K562 (cell line): ENCODE measurements around the gene NLRC3. TPM values are rescaled to one million over a fixed set of nuclear protein-coding genes. Genes with fewer than 3 reads are reported as not detected.
A peak's percentile ranks its signal among the peaks of the same experiment; 100 is the strongest.

Experiments used
- ATAC-seq: fragments of 200-7000 bp; cut with Tn5 transposase; 3 replicates; pipeline ENCODE4 v1.9.1; 2020; ENCODE audit warnings: moderate library complexity
- BruUV-seq: library from RNA; stranded (reverse); fragments of 400-500 nt; replicated peaks from 2 replicates; lab custom pipeline; 2021; lab: Mats Ljungman, UMichigan
- CTCF ChIA-PET: fragments of 300-600 bp; formaldehyde crosslinking; extraction: SDS; loops from one replicate; lab custom pipeline; 2021; ENCODE audit warnings: low intra/inter-chr PET ratio; lab: Yijun Ruan, JAX
- POLR2A ChIA-PET: fragments of 300-600, 350-650 bp; sonication (Branson Sonifier 250); formaldehyde crosslinking; extraction: SDS; loops from one replicate; lab custom pipeline; 2021; ENCODE audit warnings: antibody characterized with exemption, inconsistent platforms; lab: Yijun Ruan, JAX
- DNase-seq, 4 experiments: peaks; one replicate each; pipeline versions ENCODE4 v3.0.0 to v3.0.0-alpha.2; 2011 to 2018; ENCODE audit warnings: low spot score in 3 of 4, mixed read lengths in 3 of 4; ENCODE audit errors: extremely low read depth in 1 of 4
- FAIRE-seq: peaks from 2 replicates; lab custom pipeline; 2011; peaks lifted over from hg19 to GRCh38; lab: Jason Lieb, UNC
- H2AFZ ChIP-seq: 2 replicates; pipeline ENCODE4 v1.6.0; 2011; ENCODE audit warnings: low read depth, low read length, control low read depth, inconsistent platforms
- H3K27ac ChIP-seq: fragments of 200-600 bp; 3 replicates; pipeline ENCODE4 v1.8.0; 2011; ENCODE audit warnings: low read depth, mild to moderate bottlenecking, control low read depth, inconsistent platforms, low read length, moderate library complexity, mixed read lengths; ENCODE audit errors: extremely low read depth
- H3K27me3 ChIP-seq, 2 experiments: fragments of 300-600 bp in 1 of 2; 2 replicates in 1 of 2; 3 replicates in 1 of 2; pipeline versions ENCODE4 v1.6.0 to v1.8.0; 2011; ENCODE audit warnings: inconsistent platforms in 2 of 2, low read length in 2 of 2, mild to moderate bottlenecking in 1 of 2, mixed read lengths in 1 of 2, moderate library complexity in 1 of 2; ENCODE audit not compliant: control insufficient read depth in 2 of 2, insufficient read depth in 2 of 2
- H3K36me3 ChIP-seq: fragments of 300-600 bp; 3 replicates; pipeline ENCODE4 v1.8.0; 2011; ENCODE audit warnings: mild to moderate bottlenecking, low read length, inconsistent platforms; ENCODE audit not compliant: control insufficient read depth, insufficient read depth
- H3K4me1 ChIP-seq, 2 experiments: fragments of 200-600 bp in 1 of 2; replicated peaks in 1 of 2; 2 replicates in 1 of 2; 3 replicates in 1 of 2; pipeline versions ENCODE4 v1.5.1 to v1.8.0; 2011; ENCODE audit warnings: inconsistent platforms in 2 of 2, low read length in 2 of 2, mild to moderate bottlenecking in 1 of 2, mixed read lengths in 1 of 2, moderate library complexity in 1 of 2; ENCODE audit not compliant: control insufficient read depth in 2 of 2, insufficient read depth in 2 of 2
- H3K4me2 ChIP-seq: 2 replicates; pipeline ENCODE4 v1.6.1; 2011; ENCODE audit warnings: low read length, control low read depth, inconsistent platforms, mixed read lengths; ENCODE audit not compliant: insufficient read depth
- H3K4me3 ChIP-seq: fragments of 200-600 bp; sonication (generic), shearing (Covaris generic); 2 replicates; pipeline ENCODE4 v1.5.1; 2016; ENCODE audit warnings: control low read depth, inconsistent platforms
- H3K79me2 ChIP-seq: fragments of 200-600 bp; 3 replicates; pipeline ENCODE4 v1.8.0; 2011; ENCODE audit warnings: low read length, inconsistent platforms; ENCODE audit not compliant: control insufficient read depth, insufficient read depth
- H3K9ac ChIP-seq, 2 experiments: 2 replicates each; pipeline versions ENCODE4 v1.6.0 to v1.6.1; 2011; ENCODE audit warnings: low read depth in 2 of 2, low read length in 2 of 2, control low read depth in 1 of 2, inconsistent platforms in 1 of 2, mild to moderate bottlenecking in 1 of 2, mixed read lengths in 1 of 2; ENCODE audit not compliant: insufficient read depth in 1 of 2
- H3K9me1 ChIP-seq: one replicate; pipeline ENCODE4 v1.6.0; 2011; ENCODE audit warnings: inconsistent platforms, mild to moderate bottlenecking, low read length, moderate library complexity; ENCODE audit not compliant: control insufficient read depth, insufficient read depth
- H3K9me3 ChIP-seq: replicated peaks from 2 replicates; pipeline ENCODE4 v1.5.1; 2011; ENCODE audit warnings: low read depth, low read length, inconsistent platforms; ENCODE audit not compliant: control insufficient read depth, insufficient read depth
- H4K20me1 ChIP-seq: replicated peaks from 2 replicates; pipeline ENCODE4 v1.6.1; 2011; ENCODE audit warnings: low read length, inconsistent platforms, mixed read lengths; ENCODE audit not compliant: control insufficient read depth, insufficient read depth
- ARID1B ChIP-seq: fragments of 450-650 bp; IDR thresholded peaks from 2 replicates; pipeline ENCODE4 v1.6.1; 2016; ENCODE audit warnings: antibody characterized with exemption, mild to moderate bottlenecking, inconsistent platforms
- ASH1L ChIP-seq: fragments of 450-650 bp; IDR thresholded peaks from 2 replicates; pipeline ENCODE4 v1.6.1; 2018; ENCODE audit warnings: borderline replicate concordance, mild to moderate bottlenecking, low read depth; ENCODE audit not compliant: partially characterized antibody
- FOSL1 ChIP-seq: fragments of 200-800 bp; sonication (Bioruptor generic); conservative IDR thresholded peaks from 2 replicates; pipeline ENCODE4 v1.6.1; 2016; ENCODE audit warnings: missing genetic modification characterization, missing compliant biosample characterization
- ZNF696 ChIP-seq: fragments of 250-450 bp; sonication (Bioruptor Pico); conservative IDR thresholded peaks from 2 replicates; pipeline ENCODE4 v1.4.0; 2020; ENCODE audit warnings: mild to moderate bottlenecking, moderate library complexity
- WGBS: fragments of 100-300 bp; shearing (Covaris generic); methylation state at CpG from one replicate; pipeline ENCODE4 v1.1.6; 2016; ENCODE audit warnings: low coverage, mixed read lengths; ENCODE audit not compliant: insufficient coverage; ENCODE audit errors: missing lambda C conversion rate; 5-methylcytosine and 5-hydroxymethylcytosine counted together
- in situ Hi-C: fragments of 300-500 bp; cut with MboI; formaldehyde crosslinking; loops from 4 replicates; pipeline ENCODE4 v1.15.0; 2018; ENCODE audit warnings: inconsistent platforms, mixed read lengths
- intact Hi-C: fragments of 100-400 bp; cut with micrococcal nuclease; formaldehyde crosslinking; loops from 2 replicates; pipeline ENCODE4 v1.14.2; 2022
- polyA plus RNA-seq, 8 experiments: library from polyadenylated mRNA; depleted of rRNA in 4 of 8; stranded (reverse) in 5 of 8; unstranded in 3 of 8; fragments of >200 nt; fragmentation: Nextera tagmentation in 2 of 8; fragmentation: Illumina TruSeq in 1 of 8; extraction: Ambion mirVana in 2 of 8; extraction: Trizol in 1 of 8; gene quantifications; 2 replicates each; pipeline versions ENCODE4 v1.2.1 to v1.2.3, GENCODE V29; 2011 to 2014; ENCODE audit warnings: inconsistent platforms in 1 of 8, missing spikeins in 1 of 8
- total RNA-seq, 7 experiments: library from RNA; depleted of rRNA in 6 of 7; stranded (reverse); fragments of >200 nt in 6 of 7; fragmentation: Illumina TruSeq in 2 of 7; extraction: Trizol in 2 of 7; gene quantifications; 2 replicates each; pipeline versions ENCODE4 v1.2.1 to v1.2.3, GENCODE V29; 2011 to 2021; ENCODE audit warnings: low replicate concordance in 1 of 7
- TF ChIP-seq, protein P1 (sequence below): fragments of 250-450 bp; sonication (Bioruptor Pico); IDR thresholded peaks from 2 replicates; pipeline ENCODE4 v1.9.0; 2021; ENCODE audit warnings: mild to moderate bottlenecking

Gene NLRC3
- total and polyA plus RNA-seq, 9 of the 15 experiments (the other 6 are each of a cell fraction or from before 2014, with no cell fraction given) = 0.03 to 0.13 (median 0.03) TPM; not detected in 4

DNA sequence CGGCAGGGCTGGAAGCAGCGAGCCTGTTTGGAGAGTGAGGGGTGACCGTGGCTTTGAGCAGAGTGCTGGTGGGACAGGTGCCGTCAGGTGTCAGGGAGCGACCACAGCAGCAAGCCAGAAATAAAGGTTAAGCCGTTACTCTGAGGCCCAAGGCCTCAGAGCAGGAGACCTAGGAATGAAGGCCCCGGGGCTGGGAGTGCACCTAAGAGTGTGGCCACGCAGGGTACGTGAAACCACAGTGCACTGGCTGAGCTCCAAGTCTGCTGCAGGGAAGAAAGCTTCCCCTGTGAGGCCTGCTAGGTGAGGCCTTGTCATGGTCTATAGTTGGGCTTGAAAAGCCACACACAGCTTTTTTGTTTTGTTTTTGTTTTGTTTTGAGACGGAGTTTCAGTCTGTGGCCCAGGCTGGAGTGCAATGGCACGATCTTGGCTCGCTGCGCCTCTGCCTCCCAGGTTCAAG lies 67.7 kb downstream of the NLRC3 start:
- intact Hi-C loops = loop anchor here (10.0 kb wide), 1 partner anchor 325 kb away; the partner anchor contains the start of gene OR1F1
- WGBS = 63% methylated on average over 13 of the region's 13 CpGs
- Histone ChIP-seq H3K79me2 (no peaks in the 10 kb centered on the region), H3K4me2 (no peak overlapping the region), H3K27ac (no peak overlapping the region), H2AFZ (no peak overlapping the region), H3K9ac (peak overlapping the region in 1 of 2 experiments; percentile 55; a peak in 2 of 4 replicates), H3K9me3 (no peaks in the 10 kb centered on the region), H3K4me3 (no peak overlapping the region), H3K9me1 (peaks cover 2% of the 10 kb centered on the region), H3K27me3 (no peaks in the 10 kb centered on the region), H4K20me1 (no peaks in the 10 kb centered on the region), H3K36me3 (no peaks in the 10 kb centered on the region), H3K4me1 (peaks cover 2 to 7% of the 10 kb centered on the region in 2 experiments; a peak in 4 of 5 replicates)
- ATAC-seq (no peak), FAIRE-seq (no peak), DNase-seq (peak in 1 of 4 experiments; percentile 12)
- BruUV-seq = no TSS peak
- CTCF ChIA-PET = no interaction called here
- POLR2A ChIA-PET = interaction anchor here (0.9 kb wide), 1 partner anchor 12 kb away, joined by 3 read pairs; no protein-coding TSS in a partner anchor
- TF ChIP-seq ASH1L = no peak
- TF ChIP-seq ZNF696 (CRISPR knock-in tag) = no peak
- TF ChIP-seq, protein P1, sequence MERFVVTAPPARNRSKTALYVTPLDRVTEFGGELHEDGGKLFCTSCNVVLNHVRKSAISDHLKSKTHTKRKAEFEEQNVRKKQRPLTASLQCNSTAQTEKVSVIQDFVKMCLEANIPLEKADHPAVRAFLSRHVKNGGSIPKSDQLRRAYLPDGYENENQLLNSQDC (CRISPR knock-in tag) = no peak
- in situ Hi-C loops = no loop called here

DNA sequence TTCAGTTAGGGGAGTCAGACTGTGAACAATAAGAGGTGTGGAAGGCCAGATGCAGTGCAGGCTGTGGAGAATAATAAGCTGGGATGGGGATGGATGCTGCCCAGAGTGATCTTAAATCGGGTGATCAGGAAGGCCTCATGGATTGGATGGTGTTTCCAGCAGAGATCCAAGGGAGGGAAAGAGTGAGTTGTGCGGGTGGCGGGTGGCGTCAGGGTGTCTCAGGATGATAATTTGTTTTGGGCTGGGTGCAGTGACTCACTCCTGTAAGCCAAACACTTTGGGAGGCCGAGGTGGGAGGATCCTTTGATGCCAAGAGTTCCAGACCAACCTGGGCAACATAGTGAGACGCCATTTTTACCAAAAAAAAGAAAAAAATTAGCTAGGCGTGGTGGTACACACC lies 68.5 kb downstream of the NLRC3 start:
- H2AFZ ChIP-seq = no peak overlapping the region
- WGBS = 48% methylated on average over 5 of the region's 7 CpGs
- POLR2A ChIA-PET = interaction anchor here (0.9 kb wide), 1 partner anchor 11 kb away, joined by 3 read pairs; no protein-coding TSS in a partner anchor
- H3K9me3 ChIP-seq = no peaks in the 10 kb centered on the region
- no peak for ATAC-seq
- H3K36me3 ChIP-seq = no peaks in the 10 kb centered on the region
- H3K4me1 ChIP-seq = peaks cover 0 to 7% of the 10 kb centered on the region in 2 experiments; a peak in 3 of 5 replicates
- no peaks in the 10 kb centered on the region for H3K79me2 ChIP-seq
- in situ Hi-C loops (no loop called here), intact Hi-C loops (loop anchor here (10.0 kb wide), 1 partner anchor 324 kb away; the partner anchor contains the start of gene OR1F1)
- H3K9ac ChIP-seq = no peak overlapping the region
- H3K4me2 ChIP-seq = no peak overlapping the region
- H3K4me3 ChIP-seq = no peak overlapping the region
- no peak overlapping the region for H3K27ac ChIP-seq
- H4K20me1 ChIP-seq = no peaks in the 10 kb centered on the region
- peaks cover 2% of the 10 kb centered on the region for H3K9me1 ChIP-seq
- no peak for FAIRE-seq
- BruUV-seq = no TSS peak
- no peaks in the 10 kb centered on the region for H3K27me3 ChIP-seq
- DNase-seq = no peak
- CTCF ChIA-PET = no interaction called here
- TF ChIP-seq FOSL1 (tag) (peak; percentile 74), ARID1B (no peak)
- TF ChIP-seq, all 486 proteins: peak for 1
